ENCODE measurements around the gene GMCL1.

GMCL1 gene

GRCh38 chr2:69846182-69847067 lies 17.0 kb downstream of the GMCL1 start:
- TF ChIP-seq CTCF (IDR thresholded peaks at IDR 0.05; ENCODE audit: low read depth, low read length, missing control alignments) = no peak
- no peak for DNase-seq (ENCODE audit: extremely low read depth, low read depth)
- no peak overlapping the region for H3K4me3 ChIP-seq (replicated peaks; ENCODE audit: low read depth, low read length)

- H3K4me3 ChIP-seq (replicated peaks; ENCODE audit: low read depth, low read length) = no peak overlapping the region
- TF ChIP-seq CTCF (IDR thresholded peaks at IDR 0.05; ENCODE audit: low read depth, low read length, missing control alignments) = no peak
- DNase-seq (ENCODE audit: extremely low read depth, low read depth) = no peak
Measured at GRCh38 chr2:69847068-69847828, 17.8 kb downstream of the GMCL1 start.

GRCh38 chr2:69848186-69848790 lies 18.8 kb downstream of the GMCL1 start:
- H3K4me3 ChIP-seq (replicated peaks; ENCODE audit: low read depth, low read length) = no peak overlapping the region
- no peak for TF ChIP-seq CTCF (IDR thresholded peaks at IDR 0.05; ENCODE audit: low read depth, low read length, missing control alignments)
- no peak for DNase-seq (ENCODE audit: extremely low read depth, low read depth)

GRCh38 chr2:69858261-69858660 lies 28.8 kb downstream of the GMCL1 start:
- no peak for DNase-seq (ENCODE audit: extremely low read depth, low read depth)
- H3K4me3 ChIP-seq (replicated peaks; ENCODE audit: low read depth, low read length) = no peak overlapping the region
- TF ChIP-seq CTCF (IDR thresholded peaks at IDR 0.05; ENCODE audit: low read depth, low read length, missing control alignments) = no peak

GRCh38 chr2:69863298-69863697 lies 33.8 kb downstream of the GMCL1 start:
- no peak overlapping the region for H3K4me3 ChIP-seq (replicated peaks; ENCODE audit: low read depth, low read length)
- DNase-seq (ENCODE audit: extremely low read depth, low read depth) = no peak
- no peak for TF ChIP-seq CTCF (IDR thresholded peaks at IDR 0.05; ENCODE audit: low read depth, low read length, missing control alignments)

GRCh38 chr2:69888451-69888850 lies 59.0 kb downstream of the GMCL1 start:
- no peak overlapping the region for H3K4me3 ChIP-seq (replicated peaks; ENCODE audit: low read depth, low read length)
- no peak for TF ChIP-seq CTCF (IDR thresholded peaks at IDR 0.05; ENCODE audit: low read depth, low read length, missing control alignments)
- no peak for DNase-seq (ENCODE audit: extremely low read depth, low read depth)

All from HFF-Myc (cell line).